ENCODE data around the gene GPAM.
A peak's percentile ranks its signal among the peaks of the same experiment; 100 is the strongest.

The GPAM gene

GRCh38 chr10:112191041-112191590 is 7.6 kb upstream of the GPAM start:
- no peaks in the 10 kb centered on the region for H3K4me1 ChIP-seq (ENCODE audit: insufficient read depth, poor library complexity, severe bottlenecking)
- no peak for DNase-seq (ENCODE audit: low spot score)
- no peak overlapping the region for H3K4me3 ChIP-seq (ENCODE audit: severe bottlenecking)
- no peak for ATAC-seq (ENCODE audit: low read depth)
- no peaks in the 10 kb centered on the region for H3K9me3 ChIP-seq (ENCODE audit: severe bottlenecking)
- H3K27me3 ChIP-seq (ENCODE audit: insufficient read depth, poor library complexity, severe bottlenecking) = no peaks in the 10 kb centered on the region
- no peaks in the 10 kb centered on the region for H3K36me3 ChIP-seq (ENCODE audit: low read depth)
- no peak overlapping the region for H3K27ac ChIP-seq (ENCODE audit: poor library complexity, severe bottlenecking)
- TF ChIP-seq, protein P1, sequence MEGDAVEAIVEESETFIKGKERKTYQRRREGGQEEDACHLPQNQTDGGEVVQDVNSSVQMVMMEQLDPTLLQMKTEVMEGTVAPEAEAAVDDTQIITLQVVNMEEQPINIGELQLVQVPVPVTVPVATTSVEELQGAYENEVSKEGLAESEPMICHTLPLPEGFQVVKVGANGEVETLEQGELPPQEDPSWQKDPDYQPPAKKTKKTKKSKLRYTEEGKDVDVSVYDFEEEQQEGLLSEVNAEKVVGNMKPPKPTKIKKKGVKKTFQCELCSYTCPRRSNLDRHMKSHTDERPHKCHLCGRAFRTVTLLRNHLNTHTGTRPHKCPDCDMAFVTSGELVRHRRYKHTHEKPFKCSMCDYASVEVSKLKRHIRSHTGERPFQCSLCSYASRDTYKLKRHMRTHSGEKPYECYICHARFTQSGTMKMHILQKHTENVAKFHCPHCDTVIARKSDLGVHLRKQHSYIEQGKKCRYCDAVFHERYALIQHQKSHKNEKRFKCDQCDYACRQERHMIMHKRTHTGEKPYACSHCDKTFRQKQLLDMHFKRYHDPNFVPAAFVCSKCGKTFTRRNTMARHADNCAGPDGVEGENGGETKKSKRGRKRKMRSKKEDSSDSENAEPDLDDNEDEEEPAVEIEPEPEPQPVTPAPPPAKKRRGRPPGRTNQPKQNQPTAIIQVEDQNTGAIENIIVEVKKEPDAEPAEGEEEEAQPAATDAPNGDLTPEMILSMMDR (IDR thresholded peaks at IDR 0.05; ENCODE audit: poor library complexity, severe bottlenecking) = no peak

GRCh38 chr10:112189465-112189864 is 5.9 kb upstream of the GPAM start:
- Histone ChIP-seq H3K9me3 (ENCODE audit: severe bottlenecking) (no peaks in the 10 kb centered on the region), H3K4me1 (ENCODE audit: insufficient read depth, poor library complexity, severe bottlenecking) (no peaks in the 10 kb centered on the region), H3K27me3 (ENCODE audit: insufficient read depth, poor library complexity, severe bottlenecking) (no peaks in the 10 kb centered on the region), H3K36me3 (ENCODE audit: low read depth) (no peaks in the 10 kb centered on the region), H3K27ac (ENCODE audit: poor library complexity, severe bottlenecking) (no peak overlapping the region), H3K4me3 (ENCODE audit: severe bottlenecking) (no peak overlapping the region)
- ATAC-seq (ENCODE audit: low read depth) = no peak
- TF ChIP-seq, protein P1 (IDR thresholded peaks at IDR 0.05; ENCODE audit: poor library complexity, severe bottlenecking) = no peak
- no peak for DNase-seq (ENCODE audit: low spot score)

DNA sequence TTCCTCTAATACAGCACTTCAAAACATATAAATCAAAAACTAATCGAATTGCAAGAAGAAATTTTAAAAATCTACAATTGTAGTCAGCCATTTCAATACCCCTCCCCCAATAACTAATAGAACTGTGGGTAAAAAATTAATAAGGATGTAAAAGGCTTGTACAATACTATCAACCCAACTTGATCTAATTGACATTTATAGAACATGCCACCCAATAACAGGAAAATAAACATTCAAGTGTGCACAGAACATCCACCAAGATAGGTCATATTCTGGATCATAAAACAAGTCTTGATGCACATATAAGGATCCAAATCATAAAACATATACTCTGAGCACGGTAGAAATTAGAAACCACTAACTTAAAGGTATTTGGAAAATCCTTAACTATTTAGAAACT is 4.0 kb upstream of the GPAM start:
- TF ChIP-seq, protein P1 (IDR thresholded peaks at IDR 0.05; ENCODE audit: poor library complexity, severe bottlenecking) = no peak
- no peaks in the 10 kb centered on the region for H3K36me3 ChIP-seq (ENCODE audit: low read depth)
- no peak overlapping the region for H3K4me3 ChIP-seq (ENCODE audit: severe bottlenecking)
- DNase-seq (ENCODE audit: low spot score) (no peak), ATAC-seq (ENCODE audit: low read depth) (no peak)
- H3K9me3 ChIP-seq (ENCODE audit: severe bottlenecking) = no peaks in the 10 kb centered on the region
- H3K27ac ChIP-seq (ENCODE audit: poor library complexity, severe bottlenecking) = no peak overlapping the region
- H3K4me1 ChIP-seq (ENCODE audit: insufficient read depth, poor library complexity, severe bottlenecking) = peaks cover 3% of the 10 kb centered on the region
- no peaks in the 10 kb centered on the region for H3K27me3 ChIP-seq (ENCODE audit: insufficient read depth, poor library complexity, severe bottlenecking)

DNA sequence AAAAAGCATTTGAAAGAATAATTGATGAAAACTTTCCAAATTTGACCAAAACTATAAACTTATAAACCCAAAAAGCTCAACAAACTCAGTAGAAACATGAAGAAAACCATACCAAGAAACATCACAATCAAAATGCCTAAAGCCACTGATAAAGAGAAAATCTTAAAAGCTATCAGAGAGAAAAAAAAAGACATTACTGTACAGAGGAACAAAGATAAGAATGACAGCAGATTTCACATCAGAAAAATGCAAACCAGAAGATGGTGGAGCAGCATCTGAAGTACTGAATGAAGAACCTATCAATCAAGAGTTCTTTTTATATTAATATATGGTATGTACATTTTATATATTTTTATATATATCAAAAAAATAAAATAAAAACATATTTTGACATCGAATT is 2.4 kb upstream of the GPAM start:
- TF ChIP-seq, protein P1 (IDR thresholded peaks at IDR 0.05; ENCODE audit: poor library complexity, severe bottlenecking) = no peak
- Histone ChIP-seq H3K27me3 (ENCODE audit: insufficient read depth, poor library complexity, severe bottlenecking) (no peaks in the 10 kb centered on the region), H3K4me1 (ENCODE audit: insufficient read depth, poor library complexity, severe bottlenecking) (peaks cover 8% of the 10 kb centered on the region), H3K36me3 (ENCODE audit: low read depth) (peaks cover 13% of the 10 kb centered on the region), H3K9me3 (ENCODE audit: severe bottlenecking) (no peaks in the 10 kb centered on the region), H3K4me3 (ENCODE audit: severe bottlenecking) (no peak overlapping the region), H3K27ac (ENCODE audit: poor library complexity, severe bottlenecking) (no peak overlapping the region)
- no peak for DNase-seq (ENCODE audit: low spot score)
- no peak for ATAC-seq (ENCODE audit: low read depth)

- H3K27ac ChIP-seq (ENCODE audit: poor library complexity, severe bottlenecking) = no peak overlapping the region
- TF ChIP-seq, protein P1 (IDR thresholded peaks at IDR 0.05; ENCODE audit: poor library complexity, severe bottlenecking) = no peak
- ATAC-seq (ENCODE audit: low read depth) = no peak
- peaks cover 8% of the 10 kb centered on the region for H3K4me1 ChIP-seq (ENCODE audit: insufficient read depth, poor library complexity, severe bottlenecking)
- H3K27me3 ChIP-seq (ENCODE audit: insufficient read depth, poor library complexity, severe bottlenecking) = no peaks in the 10 kb centered on the region
- DNase-seq (ENCODE audit: low spot score) = no peak
- peak overlapping the region; percentile 66 for H3K4me3 ChIP-seq (ENCODE audit: severe bottlenecking)
- no peaks in the 10 kb centered on the region for H3K9me3 ChIP-seq (ENCODE audit: severe bottlenecking)
- H3K36me3 ChIP-seq (ENCODE audit: low read depth) = peaks cover 28% of the 10 kb centered on the region
These were observed 814 bp upstream of the GPAM start for GRCh38 chr10:112184379-112184778.
